Measurements from ENCODE around the gene ACSM2A.
"Not testable (repeated sequence)": the region's sequence is repeated elsewhere in the genome, so short reads cannot be mapped to it uniquely, and the experiment has no call there.

DNA sequence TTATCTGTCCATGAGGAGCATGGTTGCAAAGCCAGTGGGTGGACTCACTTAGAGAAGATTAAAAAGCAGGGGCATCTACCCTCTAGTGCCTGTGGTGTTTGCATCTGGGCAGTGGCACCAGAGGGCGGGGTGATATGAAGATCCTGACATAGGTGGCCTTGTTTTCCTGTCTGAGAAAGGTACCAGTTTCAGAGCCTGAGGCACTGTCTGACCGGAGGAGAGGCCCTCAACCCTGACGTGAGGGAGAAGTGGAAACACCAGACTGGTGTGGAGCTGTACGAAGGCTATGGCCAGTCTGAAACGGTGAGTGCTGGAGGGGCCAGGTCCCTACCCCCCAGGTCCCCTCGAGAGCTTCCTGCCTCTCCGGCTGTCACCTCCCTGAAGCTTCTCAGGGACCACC lies 21.8 kb upstream of the ACSM2A start:
- not testable (repeated sequence) for TF ChIP-seq POU2F2, POLR2AphosphoS5, POLR2A (IDR thresholded peaks at IDR 0.05; ENCODE audit: low read depth, low read length)

Data from GM12891 (cell line).